Neural cell (in vitro differentiated cells): Measurements from ENCODE around the gene CACNA1C.

Experiments
- CTCF ChIP-seq: fragments of 450-650 bp; IDR thresholded peaks from 2 replicates; pipeline ENCODE4 v1.5.1; 2014; ENCODE audit warnings: antibody characterized with exemption, mild to moderate bottlenecking, moderate library complexity; ENCODE audit not compliant: poor library complexity, severe bottlenecking
- POLR2AphosphoS5 ChIP-seq: IDR thresholded peaks from 2 replicates; pipeline ENCODE4 v1.6.1; 2012
- RAD21 ChIP-seq: fragments of 450-650 bp; conservative IDR thresholded peaks from 2 replicates; pipeline ENCODE4 v1.6.1; 2014; ENCODE audit warnings: antibody characterized with exemption, mild to moderate bottlenecking, moderate library complexity
- REST ChIP-seq: IDR thresholded peaks from 2 replicates; pipeline ENCODE4 v1.6.1; 2012; ENCODE audit warnings: borderline replicate concordance
- TAF1 ChIP-seq: IDR thresholded peaks from 2 replicates; pipeline ENCODE4 v1.6.1; 2012; ENCODE audit warnings: low read depth

GRCh38 chr12:2581293-2582045, 528.7 kb downstream of the CACNA1C start:
- no peak for TF ChIP-seq CTCF
- no peak for TF ChIP-seq TAF1
- TF ChIP-seq REST, result no peak
- TF ChIP-seq RAD21, result no peak
- no peak for TF ChIP-seq POLR2AphosphoS5
